Measurements from ENCODE around the gene AP2B1. TPM values are rescaled to one million over a fixed set of nuclear protein-coding genes. Genes with fewer than 3 reads are reported as not detected.
"Not testable (repeated sequence)": the region's sequence is repeated elsewhere in the genome, so short reads cannot be mapped to it uniquely, and the experiment has no call there.

The AP2B1 gene
- total RNA-seq, 1 donor from 2014 or later = 187 TPM

DNA sequence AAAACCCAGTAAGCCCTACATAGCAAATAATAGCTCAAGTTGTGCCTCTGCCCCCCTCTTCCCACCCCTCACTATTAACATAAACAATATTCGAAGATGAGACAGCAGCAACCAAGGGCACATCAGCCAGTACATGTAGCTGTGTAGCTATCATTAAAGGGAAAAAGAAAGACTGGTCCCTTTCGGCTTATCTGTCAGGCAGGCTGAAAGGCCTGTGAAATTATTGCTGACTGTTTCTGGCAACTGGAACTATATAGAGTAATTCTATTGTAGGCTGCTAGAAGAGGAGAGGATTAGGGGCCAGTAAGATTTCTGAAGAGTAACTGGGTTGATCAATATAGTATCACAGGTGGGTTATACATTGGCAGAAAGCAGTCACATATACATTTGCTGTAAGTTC is 107.8 kb downstream of the AP2B1 start:
- no peak overlapping the region for H3K27ac Mint-ChIP-seq (ENCODE audit: unreplicated experiment)
- no peaks in the 10 kb centered on the region for H3K27me3 Mint-ChIP-seq (ENCODE audit: low read depth)
- no peaks in the 10 kb centered on the region for H3K9me3 Mint-ChIP-seq (ENCODE audit: low read depth)
- TF ChIP-seq, protein P1, sequence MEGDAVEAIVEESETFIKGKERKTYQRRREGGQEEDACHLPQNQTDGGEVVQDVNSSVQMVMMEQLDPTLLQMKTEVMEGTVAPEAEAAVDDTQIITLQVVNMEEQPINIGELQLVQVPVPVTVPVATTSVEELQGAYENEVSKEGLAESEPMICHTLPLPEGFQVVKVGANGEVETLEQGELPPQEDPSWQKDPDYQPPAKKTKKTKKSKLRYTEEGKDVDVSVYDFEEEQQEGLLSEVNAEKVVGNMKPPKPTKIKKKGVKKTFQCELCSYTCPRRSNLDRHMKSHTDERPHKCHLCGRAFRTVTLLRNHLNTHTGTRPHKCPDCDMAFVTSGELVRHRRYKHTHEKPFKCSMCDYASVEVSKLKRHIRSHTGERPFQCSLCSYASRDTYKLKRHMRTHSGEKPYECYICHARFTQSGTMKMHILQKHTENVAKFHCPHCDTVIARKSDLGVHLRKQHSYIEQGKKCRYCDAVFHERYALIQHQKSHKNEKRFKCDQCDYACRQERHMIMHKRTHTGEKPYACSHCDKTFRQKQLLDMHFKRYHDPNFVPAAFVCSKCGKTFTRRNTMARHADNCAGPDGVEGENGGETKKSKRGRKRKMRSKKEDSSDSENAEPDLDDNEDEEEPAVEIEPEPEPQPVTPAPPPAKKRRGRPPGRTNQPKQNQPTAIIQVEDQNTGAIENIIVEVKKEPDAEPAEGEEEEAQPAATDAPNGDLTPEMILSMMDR (IDR thresholded peaks at IDR 0.05) = no peak
- peaks cover 11% of the 10 kb centered on the region for H3K36me3 Mint-ChIP-seq (ENCODE audit: low read depth)
- no peak overlapping the region for H3K4me3 Mint-ChIP-seq (ENCODE audit: unreplicated experiment)
- peaks cover 15% of the 10 kb centered on the region for H3K4me1 Mint-ChIP-seq (ENCODE audit: low read depth)
- DNase-seq (ENCODE audit: low spot score) = no peak

DNA sequence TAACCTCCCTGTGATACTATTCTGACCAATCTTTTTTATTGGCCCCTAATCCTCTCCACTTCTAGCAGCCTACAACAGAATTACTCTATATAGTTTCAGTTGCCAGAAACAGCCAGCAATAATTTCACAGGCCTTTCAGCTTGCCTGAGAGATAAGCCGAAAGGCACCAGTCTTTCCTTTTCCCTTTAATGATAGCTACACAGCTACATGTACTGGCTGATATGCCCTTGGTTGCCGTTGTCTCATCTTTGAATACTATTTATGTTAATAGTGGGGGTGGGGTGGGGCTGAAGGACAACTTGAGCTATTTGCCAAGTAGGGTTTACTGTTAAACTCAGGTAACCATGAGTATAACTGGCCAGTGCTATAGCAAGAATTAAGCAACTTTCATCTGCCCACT is 108.5 kb downstream of the AP2B1 start:
- no peak overlapping the region for H3K27ac Mint-ChIP-seq (ENCODE audit: unreplicated experiment)
- H3K9me3 Mint-ChIP-seq (ENCODE audit: low read depth) = no peaks in the 10 kb centered on the region
- H3K4me3 Mint-ChIP-seq (ENCODE audit: unreplicated experiment) = no peak overlapping the region
- peaks cover 5% of the 10 kb centered on the region for H3K36me3 Mint-ChIP-seq (ENCODE audit: low read depth)
- H3K27me3 Mint-ChIP-seq (ENCODE audit: low read depth) = no peaks in the 10 kb centered on the region
- H3K4me1 Mint-ChIP-seq (ENCODE audit: low read depth) = peaks cover 15% of the 10 kb centered on the region
- DNase-seq (ENCODE audit: low spot score) = no peak
- TF ChIP-seq, protein P1 (IDR thresholded peaks at IDR 0.05) = no peak

DNA sequence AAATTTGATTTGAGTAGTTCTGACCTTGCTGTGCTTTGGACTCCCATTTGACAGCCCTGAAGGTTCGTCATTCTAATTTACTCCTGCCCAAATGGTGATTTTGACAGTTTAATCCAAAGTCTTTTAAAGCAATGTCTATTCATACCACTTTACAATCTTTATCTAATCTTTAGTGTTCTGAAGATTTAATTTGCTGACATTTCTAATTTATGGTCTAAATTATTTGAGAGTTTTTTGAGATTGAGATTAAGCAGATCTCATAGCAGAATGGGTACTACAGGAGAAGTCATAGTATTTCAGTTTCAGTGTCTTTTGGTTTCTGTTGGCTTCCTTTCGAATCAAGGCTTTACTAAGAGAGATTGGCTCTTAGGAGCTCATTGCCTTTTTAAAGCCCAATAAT is 111.7 kb downstream of the AP2B1 start:
- Mint-ChIP-seq H3K27me3 (ENCODE audit: low read depth) (no peaks in the 10 kb centered on the region), H3K27ac (ENCODE audit: unreplicated experiment) (no peak overlapping the region), H3K36me3 (ENCODE audit: low read depth) (peaks cover 7% of the 10 kb centered on the region), H3K4me1 (ENCODE audit: low read depth) (peaks cover 29% of the 10 kb centered on the region), H3K9me3 (ENCODE audit: low read depth) (no peaks in the 10 kb centered on the region), H3K4me3 (ENCODE audit: unreplicated experiment) (no peak overlapping the region)
- DNase-seq (ENCODE audit: low spot score) = no peak
- TF ChIP-seq, protein P1 (IDR thresholded peaks at IDR 0.05) = no peak

DNA sequence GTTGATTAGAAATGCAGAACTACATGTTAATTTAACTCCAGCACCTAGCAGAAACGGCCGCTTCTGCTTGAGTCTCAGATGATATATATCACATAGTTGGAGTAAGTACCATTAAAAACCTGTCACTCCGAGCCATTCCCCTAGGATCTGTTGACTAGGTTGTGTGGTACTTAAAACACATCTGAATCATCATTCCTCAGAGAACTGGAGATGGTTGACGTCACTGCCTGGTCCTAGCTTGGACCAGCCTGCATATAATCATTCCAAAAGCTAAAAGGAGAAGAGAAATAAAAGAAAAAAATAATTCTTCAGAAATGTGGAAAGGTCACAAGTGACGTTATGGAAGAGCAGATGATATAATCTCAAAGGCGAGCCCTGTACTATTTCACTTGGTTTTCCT is 113.0 kb downstream of the AP2B1 start:
- Mint-ChIP-seq H3K36me3 (ENCODE audit: low read depth) (peaks cover 7% of the 10 kb centered on the region), H3K4me3 (ENCODE audit: unreplicated experiment) (no peak overlapping the region), H3K27ac (ENCODE audit: unreplicated experiment) (no peak overlapping the region), H3K4me1 (ENCODE audit: low read depth) (peaks cover 29% of the 10 kb centered on the region), H3K27me3 (ENCODE audit: low read depth) (no peaks in the 10 kb centered on the region), H3K9me3 (ENCODE audit: low read depth) (no peaks in the 10 kb centered on the region)
- TF ChIP-seq, protein P1 (IDR thresholded peaks at IDR 0.05) = no peak
- DNase-seq (ENCODE audit: low spot score) = no peak

DNA sequence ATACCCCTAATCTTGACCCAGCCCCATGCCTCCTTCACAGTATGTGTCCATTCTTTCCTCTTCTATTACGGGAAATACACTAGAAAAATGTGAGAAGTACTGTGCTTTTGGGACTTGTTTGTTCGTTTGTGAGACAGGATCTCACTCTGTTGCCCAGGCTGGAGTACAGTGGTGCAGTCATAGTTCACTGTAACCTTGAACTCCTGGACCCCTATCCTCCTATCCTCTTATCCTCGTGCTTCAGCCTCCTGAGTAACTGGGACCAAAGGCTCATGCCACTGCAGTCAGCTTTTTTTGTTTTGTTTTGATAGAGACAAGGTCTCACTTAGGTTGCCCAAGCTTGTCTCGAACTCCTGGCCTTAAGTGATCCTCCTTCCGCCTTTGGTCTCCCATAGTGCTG is 114.4 kb downstream of the AP2B1 start:
- H3K27me3 Mint-ChIP-seq (ENCODE audit: low read depth) = no peaks in the 10 kb centered on the region
- H3K36me3 Mint-ChIP-seq (ENCODE audit: low read depth) = peaks cover 4% of the 10 kb centered on the region
- peak overlapping the region; percentile 83 for H3K27ac Mint-ChIP-seq (ENCODE audit: unreplicated experiment)
- no peaks in the 10 kb centered on the region for H3K9me3 Mint-ChIP-seq (ENCODE audit: low read depth)
- no peak overlapping the region for H3K4me3 Mint-ChIP-seq (ENCODE audit: unreplicated experiment)
- no peak for DNase-seq (ENCODE audit: low spot score)
- H3K4me1 Mint-ChIP-seq (ENCODE audit: low read depth) = peaks cover 34% of the 10 kb centered on the region
- TF ChIP-seq, protein P1 (IDR thresholded peaks at IDR 0.05) = no peak

DNA sequence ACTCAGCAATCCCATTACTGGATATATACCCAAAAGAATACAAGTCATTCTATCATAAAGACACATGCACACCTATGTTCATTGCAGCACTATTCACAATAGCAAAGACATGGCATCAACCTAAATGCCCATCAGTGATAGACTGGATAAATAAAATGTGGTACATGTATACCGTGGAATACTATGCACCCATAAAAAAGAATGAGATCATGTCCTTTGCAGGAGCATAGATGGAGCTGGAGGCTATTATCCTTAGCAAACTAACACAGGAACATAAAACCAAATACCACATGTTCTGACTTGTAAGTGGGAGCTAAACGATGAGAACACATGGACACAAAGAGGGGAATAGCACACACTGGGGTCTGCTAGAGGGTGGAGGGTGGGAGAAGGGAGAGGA is 116.2 kb downstream of the AP2B1 start:
- not testable (repeated sequence) for H3K27ac Mint-ChIP-seq (ENCODE audit: unreplicated experiment); H3K9me3 Mint-ChIP-seq (ENCODE audit: low read depth); H3K27me3 Mint-ChIP-seq (ENCODE audit: low read depth); H3K4me3 Mint-ChIP-seq (ENCODE audit: unreplicated experiment); H3K36me3 Mint-ChIP-seq (ENCODE audit: low read depth); DNase-seq (ENCODE audit: low spot score)
- peaks cover 33% of the 10 kb centered on the region for H3K4me1 Mint-ChIP-seq (ENCODE audit: low read depth)
